ENCODE measurements around the gene ARTN.

ARTN gene

DNA sequence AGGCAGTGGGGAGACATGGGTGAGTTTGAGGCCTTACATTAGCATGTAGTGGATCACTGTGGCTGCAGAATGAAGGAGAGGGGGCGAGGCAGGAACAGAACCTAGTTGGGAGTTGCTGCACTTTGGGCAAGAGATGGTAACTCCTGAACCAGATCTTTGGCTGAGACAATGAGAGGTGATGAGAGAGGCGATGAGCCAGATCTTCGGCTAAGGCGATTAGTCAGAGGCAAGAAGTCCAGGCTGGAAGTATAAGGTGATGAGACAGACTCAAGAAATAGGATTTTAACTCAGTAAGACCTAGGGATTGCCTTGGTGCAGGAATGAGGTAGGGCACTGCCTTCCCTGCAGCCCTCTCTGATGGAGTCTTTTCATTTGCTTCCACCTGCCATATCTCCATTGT is 9.1 kb upstream of the ARTN start:
- peak; percentile 51 for DNase-seq

DNA sequence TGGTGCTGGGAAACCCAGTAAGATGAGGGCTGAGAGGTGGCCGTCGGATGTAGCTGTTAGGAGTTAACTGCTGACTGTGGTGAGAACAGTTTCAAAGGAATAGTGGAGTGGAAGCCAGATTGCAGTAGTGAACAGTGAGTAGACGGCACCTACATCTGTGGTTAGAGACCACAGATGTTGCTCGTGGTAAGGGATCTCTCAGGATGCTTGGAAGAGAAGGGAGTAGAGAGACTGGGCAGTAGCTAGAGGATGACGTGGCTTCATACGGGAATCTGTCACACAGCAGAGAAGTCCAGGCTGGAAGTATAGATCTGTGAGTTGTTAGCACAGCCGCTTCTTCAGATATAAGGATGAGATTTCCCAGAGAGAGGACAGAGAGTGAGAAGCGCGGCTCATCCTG is 7.8 kb upstream of the ARTN start:
- DNase-seq, result peak; percentile 60

DNA sequence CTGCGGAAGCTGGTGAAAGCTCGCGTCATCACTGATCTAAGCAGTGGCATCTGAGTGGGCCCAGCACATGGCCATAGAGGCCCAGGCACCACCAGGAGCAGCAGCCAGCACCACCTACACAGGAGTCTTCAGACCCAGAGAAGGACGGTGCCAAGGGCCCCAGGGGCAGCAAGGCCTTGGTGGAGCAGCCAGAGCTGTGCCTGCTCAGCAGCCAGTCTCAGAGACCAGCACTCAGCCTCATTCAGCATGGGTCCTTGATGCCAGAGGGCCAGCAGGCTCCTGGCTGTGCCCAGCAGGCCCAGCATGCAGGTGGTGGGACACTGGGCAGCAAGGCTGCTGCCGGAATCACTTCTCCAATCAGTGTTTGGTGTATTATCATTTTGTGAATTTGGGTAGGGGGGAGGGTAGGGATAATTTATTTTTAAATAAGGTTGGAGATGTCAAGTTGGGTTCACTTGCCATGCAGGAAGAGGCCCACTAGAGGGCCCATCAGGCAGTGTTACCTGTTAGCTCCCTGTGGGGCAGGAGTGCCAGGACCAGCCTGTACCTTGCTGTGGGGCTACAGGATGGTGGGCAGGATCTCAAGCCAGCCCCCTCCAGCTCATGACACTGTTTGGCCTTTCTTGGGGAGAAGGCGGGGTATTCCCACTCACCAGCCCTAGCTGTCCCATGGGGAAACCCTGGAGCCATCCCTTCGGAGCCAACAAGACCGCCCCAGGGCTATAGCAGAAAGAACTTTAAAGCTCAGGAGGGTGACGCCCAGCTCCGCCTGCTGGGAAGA is 3.2 kb upstream of the ARTN start:
- no peak for DNase-seq

DNA sequence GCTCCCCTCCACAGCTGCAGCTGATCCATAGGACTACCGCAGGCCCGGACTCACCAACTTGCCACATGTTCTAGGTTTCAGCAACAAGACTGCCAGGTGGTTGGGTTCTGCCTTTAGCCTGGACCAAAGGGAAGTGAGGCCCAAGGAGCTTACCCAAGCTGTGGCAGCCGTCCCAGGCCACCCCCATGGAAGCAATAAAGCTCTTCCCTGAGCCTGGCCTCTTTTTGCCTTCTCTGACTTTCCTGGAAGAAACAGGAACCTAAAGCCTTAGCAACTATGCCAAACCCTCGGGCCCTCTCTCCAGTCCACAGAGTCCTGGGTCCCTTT is 2.7 kb upstream of the ARTN start:
- no peak for DNase-seq

DNA sequence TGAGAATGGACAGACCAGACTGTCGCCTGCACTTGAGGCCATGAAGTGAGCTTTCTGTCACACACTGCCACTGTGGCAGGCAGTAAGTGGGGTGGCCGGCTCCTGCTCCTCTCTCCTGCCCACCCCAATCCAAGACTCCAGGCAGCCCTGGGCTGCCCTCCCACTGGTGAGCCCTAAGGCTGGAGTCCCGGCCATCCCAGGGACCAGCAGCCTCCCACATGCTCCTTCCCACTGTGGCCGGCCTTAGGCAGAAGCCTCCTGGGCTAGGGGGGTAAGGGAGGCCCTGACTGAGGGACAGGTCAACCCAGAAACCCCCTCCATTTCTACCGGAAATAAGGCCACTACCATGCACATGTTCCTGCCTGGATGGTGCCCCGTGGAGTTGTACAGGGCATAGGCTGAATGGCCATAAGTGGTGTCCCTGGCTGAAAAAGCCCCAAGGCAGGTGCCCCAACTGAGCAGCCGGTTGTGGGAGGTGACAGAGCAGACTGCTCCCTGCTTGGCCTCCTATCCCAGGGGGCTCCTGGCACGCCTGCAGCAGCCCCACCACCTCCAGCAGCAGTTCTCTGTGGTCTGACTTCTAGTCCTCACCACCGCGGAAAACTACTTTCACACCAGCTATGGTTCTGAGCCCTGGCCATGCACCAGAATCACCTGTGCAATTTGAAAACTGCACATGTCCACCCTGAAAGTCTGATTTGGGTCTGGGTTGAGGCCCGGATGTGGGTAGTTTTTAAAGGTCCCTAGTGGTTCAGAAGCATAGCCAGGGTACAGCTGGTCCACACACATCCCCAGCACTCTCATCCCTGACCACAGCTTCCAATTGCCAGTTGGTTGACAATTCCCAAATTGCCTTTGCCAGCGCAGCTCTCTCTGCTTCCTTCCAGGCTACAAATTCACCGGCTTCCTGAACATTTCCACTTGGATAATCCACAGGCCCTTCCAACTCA is 1.6 kb upstream of the ARTN start:
- no peak for DNase-seq

DNA sequence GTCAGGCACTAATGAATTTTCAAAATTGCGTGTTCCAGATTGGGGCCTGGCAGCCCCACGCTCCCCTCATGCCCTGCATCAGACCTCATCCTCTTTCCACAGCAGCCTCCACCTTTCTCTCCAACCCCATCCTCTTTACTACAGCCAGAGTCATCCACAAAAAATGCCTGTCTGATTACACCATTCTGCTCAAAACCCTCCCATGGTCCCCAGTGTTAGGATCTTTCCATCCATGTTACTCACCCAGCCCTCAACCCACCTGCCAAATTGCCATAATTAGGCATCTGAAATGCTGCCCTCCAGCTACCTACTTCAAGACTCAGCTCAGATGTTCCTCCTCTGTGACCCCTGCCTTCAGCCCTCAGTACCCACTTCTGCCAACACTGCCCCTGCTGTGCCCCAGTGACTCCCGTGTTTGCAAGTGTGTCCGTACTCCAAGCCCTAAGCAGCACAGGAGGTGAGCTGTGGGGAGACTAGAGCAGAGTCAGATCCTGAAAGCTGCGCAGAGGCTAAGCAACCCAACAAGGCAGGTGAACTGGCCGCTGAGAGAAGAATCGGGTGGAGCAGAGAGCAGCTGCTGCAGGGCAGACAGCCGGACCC is 715 bp upstream of the ARTN start:
- DNase-seq, result peak; percentile 67

DNA sequence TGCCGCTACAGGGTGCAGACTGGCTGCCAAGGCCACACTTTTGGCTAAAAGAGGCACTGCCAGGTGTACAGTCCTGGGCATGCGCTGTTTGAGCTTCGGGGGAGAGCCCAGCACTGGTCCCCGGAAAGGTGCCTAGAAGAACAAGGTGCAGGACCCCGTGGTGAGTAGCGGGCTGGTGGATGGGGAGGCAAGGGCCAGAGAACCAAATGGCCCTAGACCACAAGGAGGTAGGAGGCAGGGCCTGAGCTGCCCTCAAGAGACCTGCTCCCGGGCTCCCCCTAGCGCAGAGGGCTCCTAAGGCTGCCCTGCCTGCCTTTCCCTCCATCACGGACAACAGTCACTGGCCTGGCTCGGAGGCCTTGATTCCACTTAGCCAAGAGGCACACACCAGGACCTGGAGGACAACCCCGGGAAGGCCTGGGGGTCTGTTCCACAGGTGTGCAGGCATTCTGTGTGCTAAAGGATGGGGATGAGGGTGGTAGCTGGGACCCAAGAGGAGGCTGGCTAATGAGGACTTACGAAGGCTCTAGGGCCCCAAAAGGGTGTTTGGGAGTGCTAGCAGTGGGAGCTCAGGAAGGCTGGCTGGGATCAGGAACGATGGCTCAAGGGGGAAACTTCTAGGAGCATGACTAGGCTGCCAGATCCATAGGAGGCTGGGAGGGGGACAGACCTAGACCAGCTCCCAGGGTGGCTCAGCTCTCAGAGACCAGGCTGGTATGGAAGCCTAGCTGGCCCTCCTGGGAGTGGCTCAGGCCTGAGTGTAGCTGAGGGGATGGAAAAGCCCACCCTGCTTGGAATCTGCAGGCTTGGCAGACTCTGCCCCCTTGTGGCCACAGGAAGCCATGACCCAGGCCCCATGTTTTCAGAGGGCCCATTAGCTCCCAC is 742 bp downstream of the ARTN start:
- DNase-seq, result peak; percentile 59

DNA sequence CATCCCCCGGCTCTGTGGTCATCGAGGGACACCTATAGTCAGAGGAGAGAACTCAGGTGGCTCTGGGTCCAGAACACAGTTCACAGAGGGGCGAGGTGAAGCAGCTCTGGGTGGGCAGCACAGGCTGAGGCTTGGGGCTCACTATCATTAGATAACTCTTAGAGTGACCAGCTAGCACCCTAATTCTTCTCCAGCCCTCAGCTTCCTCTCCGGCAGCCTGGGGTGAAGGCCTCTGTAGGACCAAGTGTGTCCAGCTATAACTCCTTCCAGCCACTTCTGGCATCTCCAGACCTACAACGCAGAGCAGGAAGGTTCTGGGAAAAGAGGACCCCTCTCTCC is 1.4 kb downstream of the ARTN start:
- no peak for DNase-seq

DNA sequence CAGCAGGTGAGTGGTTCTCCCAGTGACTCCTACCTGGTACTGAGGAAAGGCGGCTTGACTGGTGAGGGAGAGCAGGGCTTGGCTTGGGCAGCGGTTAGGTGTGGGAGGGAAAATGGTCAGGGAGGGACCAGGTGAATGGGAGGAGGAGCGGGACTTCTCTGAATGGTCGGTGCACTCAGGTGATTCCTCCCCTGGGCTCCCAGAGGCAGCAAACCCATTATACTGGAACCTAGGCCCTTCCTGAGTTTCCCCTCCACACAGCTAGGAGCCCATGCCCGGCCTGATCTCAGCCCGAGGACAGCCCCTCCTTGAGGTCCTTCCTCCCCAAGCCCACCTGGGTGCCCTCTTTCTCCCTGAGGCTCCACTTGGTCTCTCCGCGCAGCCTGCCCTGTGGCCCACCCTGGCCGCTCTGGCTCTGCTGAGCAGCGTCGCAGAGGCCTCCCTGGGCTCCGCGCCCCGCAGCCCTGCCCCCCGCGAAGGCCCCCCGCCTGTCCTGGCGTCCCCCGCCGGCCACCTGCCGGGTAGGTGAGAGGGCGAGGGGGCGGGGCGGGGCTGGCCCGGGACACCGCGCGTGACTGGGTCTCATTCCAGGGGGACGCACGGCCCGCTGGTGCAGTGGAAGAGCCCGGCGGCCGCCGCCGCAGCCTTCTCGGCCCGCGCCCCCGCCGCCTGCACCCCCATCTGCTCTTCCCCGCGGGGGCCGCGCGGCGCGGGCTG is 2.3 kb downstream of the ARTN start:
- no peak for DNase-seq

DNA sequence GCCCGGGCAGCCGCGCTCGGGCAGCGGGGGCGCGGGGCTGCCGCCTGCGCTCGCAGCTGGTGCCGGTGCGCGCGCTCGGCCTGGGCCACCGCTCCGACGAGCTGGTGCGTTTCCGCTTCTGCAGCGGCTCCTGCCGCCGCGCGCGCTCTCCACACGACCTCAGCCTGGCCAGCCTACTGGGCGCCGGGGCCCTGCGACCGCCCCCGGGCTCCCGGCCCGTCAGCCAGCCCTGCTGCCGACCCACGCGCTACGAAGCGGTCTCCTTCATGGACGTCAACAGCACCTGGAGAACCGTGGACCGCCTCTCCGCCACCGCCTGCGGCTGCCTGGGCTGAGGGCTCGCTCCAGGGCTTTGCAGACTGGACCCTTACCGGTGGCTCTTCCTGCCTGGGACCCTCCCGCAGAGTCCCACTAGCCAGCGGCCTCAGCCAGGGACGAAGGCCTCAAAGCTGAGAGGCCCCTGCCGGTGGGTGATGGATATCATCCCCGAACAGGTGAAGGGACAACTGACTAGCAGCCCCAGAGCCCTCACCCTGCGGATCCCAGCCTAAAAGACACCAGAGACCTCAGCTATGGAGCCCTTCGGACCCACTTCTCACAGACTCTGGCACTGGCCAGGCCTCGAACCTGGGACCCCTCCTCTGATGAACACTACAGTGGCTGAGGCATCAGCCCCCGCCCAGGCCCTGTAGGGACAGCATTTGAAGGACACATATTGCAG is 3.0 kb downstream of the ARTN start:
- DNase-seq, result no peak

DNA sequence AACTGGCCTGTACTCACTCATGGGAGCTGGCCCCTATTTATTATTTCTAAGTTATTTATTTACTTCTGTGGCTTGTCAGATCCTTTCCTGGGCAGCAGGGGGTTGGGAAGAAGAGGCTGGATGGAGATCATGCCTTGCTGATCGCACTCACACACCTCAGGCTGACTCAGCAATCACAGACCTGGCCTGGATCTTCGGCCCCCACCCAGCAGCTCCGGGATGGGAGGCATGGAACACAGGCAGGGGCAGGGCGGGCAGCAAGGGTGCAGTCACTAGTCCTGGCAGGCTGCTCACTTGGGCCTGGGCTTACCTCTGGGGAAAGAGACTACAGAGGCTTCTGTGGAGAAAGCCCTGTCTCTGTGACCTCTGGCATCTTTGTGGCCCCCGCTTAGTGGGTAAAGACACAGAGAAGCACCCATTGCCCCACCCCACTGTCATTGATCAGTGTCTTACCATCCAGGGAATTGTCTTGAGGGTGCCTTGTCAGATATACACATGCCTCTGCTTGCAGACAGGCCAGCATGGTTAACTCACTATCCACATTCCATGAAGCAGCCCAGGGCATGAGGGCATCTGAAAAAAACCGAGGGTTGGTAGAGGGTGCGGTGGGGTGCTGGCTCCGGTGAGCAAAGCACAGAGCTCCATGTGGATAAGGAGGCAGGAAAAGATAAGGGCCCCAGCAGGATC is 3.7 kb downstream of the ARTN start:
- DNase-seq, result no peak

DNA sequence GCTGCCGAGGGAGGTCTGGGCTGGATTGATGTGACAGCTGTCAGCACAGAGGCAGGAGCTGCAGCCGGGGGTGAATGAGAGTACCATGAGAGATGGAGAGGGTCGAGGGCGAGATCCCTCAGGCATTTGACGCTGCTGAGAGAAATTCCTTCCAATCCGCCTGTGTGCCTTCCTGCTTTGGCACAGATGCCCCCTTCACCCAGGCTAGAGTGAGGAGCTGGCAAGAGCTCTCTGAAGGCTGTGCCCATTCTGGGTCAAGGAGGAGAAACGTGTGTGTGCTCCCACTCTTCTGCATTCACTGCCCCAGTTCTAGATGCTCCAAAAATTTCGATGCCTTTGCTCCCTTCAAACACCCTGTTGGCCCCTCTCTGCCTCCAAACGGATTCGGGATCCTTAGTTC is 4.8 kb downstream of the ARTN start:
- DNase-seq, result no peak

DNA sequence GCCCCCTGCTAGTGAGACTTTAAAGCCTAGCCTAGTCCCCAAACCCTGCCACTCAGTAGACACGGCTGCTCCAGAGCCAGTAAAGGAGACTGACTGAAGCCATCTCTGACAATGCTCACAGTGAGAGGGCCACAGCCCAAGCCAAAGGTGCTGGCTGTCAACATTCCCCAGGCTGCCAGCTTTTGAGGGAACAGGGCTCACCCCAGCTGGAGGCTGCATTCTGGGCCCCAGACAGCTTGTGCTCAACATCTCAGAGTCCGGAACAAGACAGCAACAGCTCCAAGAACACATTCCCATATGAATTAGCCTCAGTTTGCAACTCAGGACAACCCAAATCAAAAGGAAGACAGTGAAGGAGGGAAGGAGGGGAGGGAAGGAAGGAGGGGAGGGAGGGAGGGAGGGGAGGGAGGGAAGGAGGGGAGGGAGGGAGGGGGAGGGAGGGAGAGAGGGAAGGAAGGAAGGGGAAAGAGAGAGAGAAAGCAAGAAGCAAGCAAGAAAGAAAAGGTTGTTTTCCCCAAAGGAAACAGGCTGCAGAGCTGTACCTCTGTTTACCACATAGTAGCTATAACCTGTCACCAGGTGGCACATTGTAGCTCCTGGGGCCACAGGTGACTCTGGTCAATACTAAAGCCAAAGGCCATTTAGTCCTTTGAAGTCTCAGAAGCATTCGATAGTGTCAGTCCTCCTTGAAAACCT is 5.4 kb downstream of the ARTN start:
- DNase-seq, result no peak

DNA sequence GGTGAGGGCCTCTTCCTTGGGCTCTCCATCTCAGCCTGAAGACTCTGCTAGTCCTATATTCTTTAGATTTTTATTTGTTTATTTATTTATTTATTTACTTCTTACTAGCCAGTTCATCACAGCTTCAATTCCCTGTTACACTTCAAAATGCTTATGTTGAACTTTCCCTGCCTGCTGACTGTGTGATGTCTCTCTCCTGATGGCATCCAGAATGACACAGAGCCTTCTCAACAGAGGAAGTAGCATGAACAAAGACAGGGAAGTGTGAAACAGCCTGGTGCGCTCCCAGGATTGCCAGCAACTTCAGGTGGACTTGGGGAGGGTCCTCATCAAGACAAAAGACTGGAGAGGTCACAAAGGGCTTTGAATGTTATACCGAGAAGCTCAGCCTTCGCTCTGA is 8.8 kb downstream of the ARTN start:
- DNase-seq, result no peak

DNA sequence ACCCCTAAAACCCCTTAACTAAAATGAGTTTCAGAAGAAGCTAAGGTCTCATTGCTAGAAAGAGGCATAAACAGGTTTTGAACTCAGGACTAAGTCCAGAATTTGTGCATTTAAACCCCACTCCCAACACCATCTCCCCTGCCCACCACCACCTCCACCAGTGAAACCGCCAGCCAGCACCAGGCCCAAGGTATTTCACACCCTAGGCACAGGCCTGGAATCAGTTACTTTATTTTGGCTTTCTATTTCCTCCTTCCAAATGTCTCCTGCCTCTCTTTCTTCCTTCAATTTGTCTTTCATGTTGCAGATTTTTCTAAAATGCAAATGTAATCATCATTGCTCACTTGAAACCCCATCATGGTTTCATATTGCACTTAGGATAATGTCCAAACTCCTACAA is 11.3 kb downstream of the ARTN start:
- no peak for DNase-seq

DNA sequence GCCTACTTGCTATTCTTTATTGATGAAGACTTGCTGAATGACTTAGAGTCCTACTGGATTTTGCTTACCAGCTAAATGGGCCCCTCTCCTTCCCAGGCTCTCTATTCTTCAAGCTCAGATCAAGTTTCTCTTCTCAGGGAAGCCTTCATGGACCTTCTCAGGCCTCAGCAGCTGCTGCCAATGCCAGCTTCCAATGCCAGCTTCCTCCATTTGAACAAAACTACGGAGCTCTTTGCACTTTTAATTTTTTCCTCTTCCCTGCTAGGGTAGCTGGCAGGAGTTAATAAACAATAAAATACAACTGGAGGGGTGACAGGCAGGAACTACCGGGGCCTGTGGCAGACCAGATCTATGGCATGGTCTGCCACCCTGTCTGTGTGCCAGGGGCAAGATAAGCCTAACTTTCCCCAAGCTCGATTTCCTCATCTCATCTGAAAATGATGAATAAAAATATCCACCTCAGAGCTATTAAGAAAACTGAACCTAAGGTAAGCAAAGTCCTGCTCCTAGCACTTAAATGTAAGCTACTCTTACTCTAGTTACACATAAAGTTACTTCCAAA is 12.2 kb downstream of the ARTN start:
- no peak for DNase-seq

DNA sequence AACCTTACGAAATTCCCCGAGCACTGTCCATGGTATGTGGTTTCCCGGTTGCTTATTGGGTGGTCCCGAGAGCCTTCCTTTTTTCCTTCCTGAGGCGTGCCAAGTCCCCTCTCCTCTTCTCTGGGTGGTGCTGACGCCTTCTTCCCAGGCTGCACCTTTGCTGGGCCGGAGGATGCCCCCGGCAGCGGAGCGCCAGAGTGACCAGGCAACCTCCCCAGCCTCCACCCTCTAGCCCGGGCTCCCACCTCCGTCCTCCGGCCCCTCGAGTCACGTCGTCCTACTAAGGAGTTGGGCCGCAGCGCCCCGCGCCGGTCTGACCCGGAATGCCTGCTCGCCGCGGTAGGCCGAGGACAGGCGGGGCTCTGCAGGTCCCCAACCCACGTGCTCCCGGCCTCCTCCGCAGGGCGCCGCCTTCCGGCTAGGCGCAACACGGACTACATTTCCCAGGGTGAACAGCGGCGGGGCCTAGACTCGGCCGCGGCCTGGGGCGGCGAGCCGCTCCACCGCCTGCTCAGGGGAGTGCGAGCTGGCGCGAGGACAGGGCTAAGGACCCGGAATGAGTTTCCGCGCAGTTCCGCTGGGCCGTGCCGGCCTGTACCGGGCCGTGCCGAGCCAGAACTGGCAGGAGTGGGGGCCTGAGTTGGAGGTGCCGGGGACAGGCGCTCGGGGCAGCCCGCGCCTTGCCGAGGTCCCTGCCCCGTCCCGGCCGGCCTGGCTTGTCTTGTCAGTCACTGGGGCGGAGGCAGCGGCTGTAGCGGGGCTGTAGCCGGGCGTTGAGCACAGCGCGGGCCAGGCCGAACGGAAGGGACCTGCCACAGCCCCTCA is 12.8 kb downstream of the ARTN start, which contains the start of gene IPO13:
TSS of gene IPO13 (plus strand) at position 715 of the 825 bp plus-strand sequence. CDS start 651 bp downstream, outside the sequence.
- peak; percentile 93 for DNase-seq

DNA sequence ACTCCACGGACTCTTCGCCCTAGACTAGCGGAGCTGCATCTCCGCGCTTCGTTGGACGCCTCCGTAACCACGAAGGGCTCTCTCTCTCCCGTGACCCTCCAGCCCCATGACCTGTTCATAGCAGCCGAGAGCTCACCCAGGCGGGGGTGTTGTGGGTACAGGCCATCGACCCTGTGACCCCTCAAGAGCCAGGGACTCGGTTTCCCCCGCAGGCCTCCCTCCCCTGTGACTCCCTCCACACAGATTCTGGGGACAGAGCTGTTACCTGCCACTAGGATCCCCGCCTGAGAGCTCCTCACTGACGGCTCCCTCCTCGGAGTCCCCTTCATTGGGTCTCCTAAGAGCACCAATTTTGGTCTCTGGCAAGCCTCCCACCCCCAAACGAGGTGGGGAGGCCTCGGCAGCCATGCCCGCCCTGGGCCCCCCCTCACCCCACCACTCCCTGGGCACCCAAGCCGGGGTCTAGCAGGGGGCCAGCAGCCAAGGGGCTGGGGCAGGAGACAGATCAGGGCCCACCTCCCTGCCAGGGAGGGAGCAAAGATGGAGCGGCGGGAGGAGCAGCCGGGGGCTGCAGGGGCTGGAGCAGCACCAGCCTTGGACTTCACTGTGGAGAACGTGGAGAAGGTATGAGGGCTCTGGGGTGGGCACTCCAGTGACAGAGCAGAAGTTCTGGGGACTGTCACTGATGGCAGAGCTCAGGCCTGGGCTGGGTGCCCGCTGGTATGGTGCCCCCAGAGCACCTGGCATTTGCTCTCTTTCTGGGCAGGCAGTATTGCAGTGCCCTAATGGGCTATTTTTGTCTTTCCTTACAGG is 13.7 kb downstream of the ARTN start:
- DNase-seq, result no peak
